Astrocyte of the hippocampus (primary cell): ENCODE results near the gene DCN.
A peak's percentile ranks its signal among the peaks of the same experiment; 100 is the strongest.

ENCODE experiments used
- DNase-seq: peaks from one replicate; pipeline ENCODE4 v3.0.0; 2011; ENCODE audit warnings: low read depth, low spot score

The DCN gene

DNA sequence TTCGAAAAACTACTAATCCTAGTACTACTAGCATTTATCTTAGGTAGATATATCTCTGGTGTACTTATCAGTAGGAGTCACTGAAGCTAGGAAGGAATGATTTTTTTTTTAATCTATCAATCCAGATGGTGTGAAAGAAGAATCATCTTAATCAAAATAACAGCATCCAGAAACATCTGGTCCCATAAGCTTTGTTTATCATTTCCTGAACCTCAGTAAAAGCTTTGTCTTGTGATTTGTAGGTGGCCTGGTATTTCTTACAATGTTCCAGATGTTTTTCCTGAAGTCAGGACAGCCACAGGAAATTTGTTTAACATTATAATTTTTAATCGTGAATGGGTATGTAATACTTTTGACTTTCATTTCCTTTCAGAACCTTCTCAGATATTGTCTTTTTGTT is 43.3 kb downstream of the DCN start:
- no peak for DNase-seq

DNA sequence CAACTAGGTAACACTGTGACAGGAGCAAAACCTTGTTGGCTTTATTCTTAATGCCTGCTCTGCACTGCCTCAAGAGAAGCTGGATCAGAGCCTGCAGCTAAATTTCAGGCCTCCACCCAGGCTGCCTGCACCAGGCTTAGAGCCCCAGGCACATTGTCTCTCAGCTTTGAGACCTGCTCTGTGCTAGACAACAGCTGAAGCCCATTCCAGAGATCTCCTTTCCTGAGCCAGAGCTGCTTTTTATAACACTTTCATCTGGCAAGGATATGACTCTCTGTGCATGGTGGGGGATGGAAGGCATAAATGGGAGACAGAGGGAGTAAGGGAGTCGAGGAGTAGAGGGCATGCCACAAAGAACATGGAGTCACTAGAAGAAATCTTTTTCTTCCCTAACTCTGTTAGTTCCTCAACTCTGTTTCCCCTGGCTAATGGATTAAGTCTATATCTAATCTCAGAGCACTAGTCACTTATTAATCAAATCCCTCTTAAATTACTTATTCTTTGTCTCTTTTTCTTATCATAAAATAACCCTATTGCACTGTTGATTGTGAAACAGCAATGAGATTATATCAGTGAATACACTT is 44.2 kb downstream of the DCN start:
- no peak for DNase-seq

DNA sequence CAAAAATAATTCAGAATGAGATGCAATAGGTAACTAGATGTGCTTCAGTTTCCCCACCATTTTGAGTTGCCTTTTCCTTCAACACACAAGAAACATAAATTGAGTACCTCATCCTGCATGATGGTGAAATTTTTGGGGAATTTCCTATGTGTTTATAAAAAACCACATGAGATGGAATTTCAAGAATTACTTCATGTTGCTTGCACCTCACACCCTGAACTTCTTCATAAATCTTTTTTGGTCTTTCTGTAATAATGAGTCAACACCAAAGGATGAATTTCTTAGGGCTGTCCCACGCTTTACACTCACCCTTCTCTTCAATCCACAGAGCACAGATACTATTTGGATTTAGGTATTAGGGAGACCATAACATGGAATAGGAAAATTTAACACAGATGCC is 48.7 kb downstream of the DCN start:
- peak; percentile 42 for DNase-seq

DNA sequence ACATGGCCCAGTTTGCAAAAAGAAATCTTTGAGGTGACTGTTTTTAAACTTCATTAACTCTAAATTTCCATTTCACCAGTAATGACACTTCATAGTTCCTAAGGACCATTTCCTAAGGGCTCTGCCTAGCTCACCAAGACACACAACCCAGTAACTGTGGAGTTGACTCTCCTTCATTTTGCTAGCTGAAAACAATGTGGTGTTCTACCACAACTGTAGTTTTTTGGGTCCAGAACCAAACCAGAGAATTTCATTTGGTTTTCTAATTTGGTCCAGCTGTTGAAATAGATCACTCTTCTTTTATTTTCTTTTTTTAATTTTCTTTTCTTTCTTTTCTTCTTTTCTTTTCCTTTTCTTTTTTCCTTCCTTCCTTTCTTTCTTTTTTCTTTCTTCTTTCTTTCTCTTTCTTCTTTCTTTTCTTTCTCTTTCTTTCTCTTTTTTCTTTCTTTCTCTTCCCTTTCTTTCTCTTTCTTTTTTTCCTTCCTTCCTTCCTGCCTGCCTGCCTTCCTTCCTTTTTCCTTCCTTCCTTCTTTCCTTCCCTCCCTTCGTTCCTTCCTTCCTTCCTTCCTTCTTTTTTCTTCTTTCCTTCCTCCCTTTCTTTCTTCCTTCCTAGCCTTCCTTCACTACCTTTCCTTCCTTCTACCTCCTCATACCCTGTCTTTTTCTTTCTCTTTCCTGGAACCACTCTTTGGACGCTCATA is 52.8 kb downstream of the DCN start:
- no peak for DNase-seq

DNA sequence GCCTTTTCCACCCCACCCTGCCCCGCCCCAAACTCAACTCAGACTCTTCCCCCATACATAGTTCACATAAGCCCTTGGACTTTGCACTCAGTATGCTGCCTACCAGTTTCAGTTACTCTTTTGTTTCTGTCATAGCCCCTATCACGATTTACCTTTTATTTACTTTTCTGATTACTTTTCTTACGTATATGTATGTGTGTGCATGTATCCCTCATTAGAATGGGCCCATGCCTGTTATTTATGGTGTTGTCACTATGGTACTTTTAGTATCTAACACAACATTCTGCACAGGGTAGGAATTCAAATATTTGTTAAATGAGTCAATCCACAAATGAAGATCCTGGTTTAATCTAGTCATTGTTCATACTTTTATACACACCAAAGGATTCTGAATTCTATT is 54.9 kb downstream of the DCN start:
- no peak for DNase-seq

DNA sequence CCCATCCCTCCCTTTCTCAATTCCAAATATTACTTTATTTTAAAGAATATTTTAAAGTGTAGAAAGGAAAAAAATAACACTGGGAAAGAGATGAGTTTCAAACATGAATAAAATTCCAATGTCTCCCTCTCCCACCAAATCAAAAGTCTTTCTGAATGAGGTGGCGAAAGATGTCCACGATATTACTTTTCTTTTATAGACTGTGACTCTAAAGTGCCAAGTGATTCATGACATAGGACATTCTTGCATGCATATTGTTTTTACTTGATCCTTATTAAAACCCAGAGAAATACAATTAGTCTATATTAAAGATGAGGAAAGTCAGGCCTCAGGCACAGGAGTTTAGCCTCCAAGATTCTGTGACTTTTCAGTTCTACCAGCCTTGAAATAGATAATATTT is 55.3 kb downstream of the DCN start:
- no peak for DNase-seq

GRCh38 chr12:91126516-91126915 is 56.1 kb downstream of the DCN start:
- no peak for DNase-seq

GRCh38 chr12:91123236-91123916 is 59.2 kb downstream of the DCN start:
- no peak for DNase-seq

GRCh38 chr12:91120781-91121180 is 61.8 kb downstream of the DCN start:
- no peak for DNase-seq

GRCh38 chr12:91119089-91119488 is 63.5 kb downstream of the DCN start:
- no peak for DNase-seq

- no peak for DNase-seq
These were observed 69.0 kb downstream of the DCN start for GRCh38 chr12:91113621-91114020.

- peak; percentile 78 for DNase-seq
These were observed 71.0 kb downstream of the DCN start, which contains the start of gene LUM for GRCh38 chr12:91111366-91112325. Gene LUM (minus strand): TSS chr12:91111494. CDS start chr12:91108979, 2,515 bp downstream.

- no peak for DNase-seq
These were observed 72.2 kb downstream of the DCN start for GRCh38 chr12:91110311-91110924.

- no peak for DNase-seq
These were observed 72.9 kb downstream of the DCN start for GRCh38 chr12:91109581-91110310.

DNA sequence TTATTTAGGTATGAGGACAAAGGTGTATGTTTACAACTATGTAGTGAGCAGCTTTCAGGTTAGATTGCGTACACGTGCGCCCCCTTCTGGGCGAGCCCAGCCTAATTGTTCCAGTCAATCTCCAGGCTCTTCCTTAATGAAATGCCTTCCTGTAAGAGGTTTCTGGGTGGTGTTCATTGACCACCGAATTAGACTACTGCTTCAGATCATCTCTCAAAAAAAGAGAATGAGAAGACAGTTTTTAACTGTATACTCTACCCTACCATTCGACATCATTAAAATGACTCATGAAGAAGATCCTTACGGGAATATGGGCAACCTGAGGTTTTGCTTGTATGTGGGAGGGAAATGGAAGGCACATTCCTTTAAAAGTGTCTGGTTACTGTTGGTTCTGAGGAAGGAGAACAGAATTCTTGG is 73.5 kb downstream of the DCN start:
- DNase-seq: peak; percentile 68

GRCh38 chr12:91108196-91108755 is 74.3 kb downstream of the DCN start:
- DNase-seq: no peak

- DNase-seq: no peak
These were observed 76.3 kb downstream of the DCN start for GRCh38 chr12:91106283-91106682.

DNA sequence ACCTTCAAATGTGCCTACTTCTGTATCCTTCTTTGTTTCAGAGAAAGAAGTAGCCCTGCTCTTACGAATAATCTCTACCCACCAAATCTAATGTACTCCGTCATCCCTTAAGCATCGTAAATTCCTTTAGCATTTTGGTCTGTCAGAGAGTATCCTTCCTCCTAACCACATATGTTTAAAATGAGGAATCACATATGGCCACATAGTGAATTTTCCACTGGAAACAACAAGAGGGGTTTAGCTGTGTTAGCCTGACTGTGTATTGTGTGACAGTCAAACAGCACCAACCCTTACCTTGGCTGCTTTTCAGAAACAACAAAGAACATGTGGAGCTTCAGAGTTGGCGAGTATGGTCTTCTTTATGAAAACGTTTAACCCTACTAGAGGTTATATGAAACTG is 76.8 kb downstream of the DCN start:
- DNase-seq: no peak

GRCh38 chr12:91104812-91105466 is 77.7 kb downstream of the DCN start:
- no peak for DNase-seq

GRCh38 chr12:91103624-91104023 is 79.0 kb downstream of the DCN start:
- DNase-seq: no peak
